ENCODE data around the gene GPC6.

Gene GPC6

DNA sequence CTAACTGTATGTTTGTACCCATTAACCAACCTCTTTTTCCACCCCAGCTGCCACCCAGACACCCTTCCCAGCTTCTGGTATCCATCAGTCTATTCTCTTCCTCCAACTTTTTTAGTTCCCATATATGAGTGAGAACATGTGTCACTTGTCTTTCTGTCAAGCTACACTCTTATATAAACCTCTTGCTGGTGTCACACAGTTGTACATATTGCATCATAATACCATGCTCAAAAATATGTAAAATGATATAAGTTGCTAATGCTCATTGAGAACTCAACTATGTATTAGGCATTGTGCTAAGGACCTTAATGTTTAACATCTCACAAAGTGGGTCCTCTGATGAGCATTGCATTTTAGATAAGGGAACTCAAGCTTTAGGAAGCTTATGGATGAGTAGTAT, 395.4 kb downstream of the GPC6 start:
- DNase-seq = no peak

DNA sequence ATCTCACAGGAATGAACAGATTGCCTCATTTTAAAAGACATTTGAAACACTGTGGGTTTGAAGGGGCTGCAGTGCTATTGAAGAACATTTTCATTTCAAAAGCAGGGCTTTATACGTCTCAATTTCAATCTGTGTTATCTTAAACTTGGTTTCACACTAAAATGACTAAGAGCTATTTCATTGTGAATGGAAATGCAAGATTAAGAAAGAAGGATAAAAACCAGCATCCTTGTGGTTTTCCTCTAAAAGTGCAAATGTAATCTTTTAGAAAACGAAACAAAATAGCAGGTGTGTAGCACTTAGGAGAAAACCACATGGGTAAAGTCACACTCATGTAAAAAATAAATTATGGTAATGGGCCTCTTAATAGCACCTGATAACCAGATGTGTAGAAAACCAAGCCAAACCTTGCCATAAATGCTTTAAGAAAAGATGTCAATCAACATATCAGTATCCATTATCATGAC, 397.7 kb downstream of the GPC6 start:
- DNase-seq = no peak

DNA sequence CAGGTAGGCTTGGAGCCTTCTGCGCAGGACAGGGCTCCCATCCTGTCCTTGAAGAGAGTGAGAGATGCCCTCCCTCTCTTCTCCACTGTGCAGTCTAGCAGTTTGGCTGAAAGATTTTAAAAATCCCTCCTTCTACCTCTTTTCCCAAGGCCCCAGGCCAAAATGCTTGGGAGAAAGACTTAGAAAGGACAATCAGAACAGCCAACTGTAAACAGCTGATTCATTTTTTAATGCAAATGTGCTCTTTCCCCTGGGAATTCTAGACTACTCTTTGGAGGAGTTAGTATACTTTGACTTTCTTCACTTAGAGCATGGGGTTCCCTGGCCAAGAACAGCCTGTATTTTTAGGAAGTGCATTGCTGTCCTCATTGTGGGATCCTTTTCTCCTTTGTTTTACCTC, 398.9 kb downstream of the GPC6 start:
- no peak for DNase-seq

DNA sequence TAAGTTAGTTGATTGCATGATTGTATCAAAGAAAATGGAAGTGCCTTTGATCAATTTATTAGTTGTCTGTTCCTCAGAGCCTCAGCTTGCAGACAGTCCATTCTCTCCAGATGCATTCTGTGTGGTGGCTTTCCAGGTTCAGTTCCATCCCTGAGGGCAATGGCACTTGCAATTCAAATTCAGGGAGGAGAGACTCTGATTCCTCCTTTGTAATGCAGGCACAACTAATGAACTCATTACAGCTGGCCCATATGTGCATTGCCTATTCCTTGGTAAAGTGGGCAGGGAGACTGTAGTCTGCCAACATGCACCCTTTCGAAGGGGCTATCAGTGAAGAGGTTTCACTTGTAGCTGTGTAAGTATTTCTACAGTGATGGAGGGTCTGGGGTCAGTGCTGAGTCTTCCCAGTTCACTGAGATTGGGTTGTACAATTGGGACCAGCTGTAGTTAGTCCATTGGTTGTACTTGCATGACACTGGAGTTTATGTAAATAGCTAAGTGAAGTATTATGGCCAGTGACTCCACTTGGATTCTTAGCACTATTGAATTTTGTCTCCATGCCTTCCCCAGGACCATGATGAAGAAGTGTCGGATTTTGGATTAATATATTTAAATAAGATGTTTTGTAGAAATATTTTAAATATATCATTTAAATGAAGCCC, 401.7 kb downstream of the GPC6 start:
- no peak for DNase-seq

DNA sequence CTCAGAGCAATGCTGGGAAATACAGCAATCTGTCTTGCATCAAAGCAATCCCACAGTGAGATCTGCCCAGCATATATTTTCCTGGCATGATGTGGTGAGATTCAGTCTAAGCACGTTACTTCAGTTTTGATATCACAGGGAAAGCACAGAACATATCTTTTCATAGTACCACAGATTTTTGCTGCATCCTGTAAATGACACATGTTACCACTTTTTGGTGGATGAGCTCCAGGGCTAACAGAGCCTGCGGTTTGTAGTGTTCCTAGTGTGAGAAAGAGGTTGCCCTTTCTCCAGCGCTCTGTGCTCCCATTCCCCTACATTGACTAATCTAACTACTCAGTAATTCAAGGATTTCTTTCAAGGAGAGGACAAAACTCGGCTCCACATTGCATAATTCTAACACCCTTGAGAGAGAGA, 409.0 kb downstream of the GPC6 start:
- no peak for DNase-seq

DNA sequence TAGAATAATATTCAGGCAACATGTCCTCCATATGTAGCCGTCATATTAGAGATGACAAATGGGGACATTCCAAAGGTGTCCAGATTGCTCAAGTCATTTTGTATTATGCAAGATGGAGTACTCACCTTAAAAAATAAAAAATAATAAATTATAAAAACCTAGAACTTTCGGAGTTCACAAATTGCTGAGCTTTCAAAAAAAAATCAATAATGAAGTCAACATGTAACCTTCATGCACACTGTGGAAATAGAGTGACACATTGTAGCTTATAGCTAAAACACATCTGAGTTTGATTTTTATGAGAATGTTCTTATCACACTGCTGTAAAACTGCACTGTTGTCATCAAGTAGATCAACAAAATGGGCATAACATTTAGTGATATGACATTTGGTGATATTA, 411.2 kb downstream of the GPC6 start:
- no peak for DNase-seq

DNA sequence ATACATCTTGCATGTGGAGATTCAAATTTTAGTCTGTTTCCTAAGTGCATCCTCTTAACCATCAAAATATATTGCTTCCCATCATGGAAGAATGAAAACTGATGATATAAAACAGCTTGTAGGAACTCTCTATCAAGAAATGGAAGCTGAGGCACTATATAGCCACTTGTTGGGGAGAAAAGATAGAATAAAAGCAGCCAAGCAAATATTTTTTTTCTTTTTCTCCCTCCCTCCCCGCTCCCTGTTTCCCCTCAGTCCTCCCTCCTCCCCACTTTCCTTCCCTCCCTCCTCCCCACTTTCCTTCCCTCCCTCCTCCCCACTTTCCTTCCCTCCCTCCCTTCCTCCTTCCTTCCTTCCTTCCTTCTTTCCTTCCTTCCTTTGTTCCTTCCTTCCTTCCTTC, 413.8 kb downstream of the GPC6 start:
- no peak for DNase-seq

DNA sequence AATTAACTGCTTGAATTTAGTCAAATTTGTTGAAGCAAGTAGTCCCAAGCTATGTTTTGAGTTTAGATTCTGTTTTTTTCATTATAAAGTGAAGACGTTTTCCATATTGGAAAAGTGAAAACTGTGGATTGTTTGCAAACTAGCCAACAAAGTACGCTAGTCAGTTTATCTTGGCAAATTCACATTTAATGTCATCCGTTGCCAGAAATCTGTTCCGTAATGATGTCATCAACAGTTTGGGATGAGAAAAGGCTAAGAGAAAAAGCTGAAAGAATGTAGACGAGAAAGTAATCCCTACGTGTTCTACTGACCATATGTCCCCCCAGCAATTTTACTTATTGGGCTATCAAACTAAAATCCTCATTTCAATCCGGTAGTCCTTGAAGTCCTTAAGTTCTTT, 419.6 kb downstream of the GPC6 start:
- no peak for DNase-seq

DNA sequence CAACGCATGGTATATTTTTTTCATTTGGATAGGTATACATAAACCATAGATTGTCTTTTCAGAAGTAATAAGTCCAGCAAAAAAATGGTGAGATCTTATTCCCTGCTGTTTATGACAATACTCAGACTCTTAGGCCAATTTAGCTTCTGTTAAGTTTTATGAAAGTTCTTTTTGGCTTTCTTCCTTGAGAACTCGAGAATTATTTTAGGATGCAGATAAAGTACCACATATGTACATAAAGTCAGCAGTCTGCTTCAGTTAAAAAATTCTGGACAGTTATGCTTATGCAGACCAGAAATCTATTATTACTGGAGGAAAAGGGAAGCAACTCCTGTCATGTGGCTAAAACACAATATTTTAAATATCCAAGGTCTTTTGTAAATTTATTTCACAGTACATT, 422.9 kb downstream of the GPC6 start:
- no peak for DNase-seq

DNA sequence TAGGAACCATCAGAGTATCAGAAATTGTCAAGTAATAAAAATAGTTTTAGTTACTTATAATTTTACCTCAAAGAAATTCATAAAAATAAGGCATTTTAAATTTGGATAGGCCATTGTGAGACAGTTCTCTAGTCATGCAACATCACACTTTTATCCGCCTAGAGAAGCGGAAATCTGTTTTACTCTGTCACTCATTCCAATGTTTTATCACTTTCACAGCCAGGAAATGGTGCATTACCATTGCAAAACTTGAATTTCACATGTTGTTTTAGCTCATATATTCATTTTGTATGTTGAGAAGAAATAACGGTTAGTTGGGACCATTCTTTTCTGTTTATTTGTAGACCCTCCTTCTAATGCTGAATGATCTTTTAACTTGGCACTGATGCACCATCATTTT, 427.2 kb downstream of the GPC6 start:
- DNase-seq = no peak

DNA sequence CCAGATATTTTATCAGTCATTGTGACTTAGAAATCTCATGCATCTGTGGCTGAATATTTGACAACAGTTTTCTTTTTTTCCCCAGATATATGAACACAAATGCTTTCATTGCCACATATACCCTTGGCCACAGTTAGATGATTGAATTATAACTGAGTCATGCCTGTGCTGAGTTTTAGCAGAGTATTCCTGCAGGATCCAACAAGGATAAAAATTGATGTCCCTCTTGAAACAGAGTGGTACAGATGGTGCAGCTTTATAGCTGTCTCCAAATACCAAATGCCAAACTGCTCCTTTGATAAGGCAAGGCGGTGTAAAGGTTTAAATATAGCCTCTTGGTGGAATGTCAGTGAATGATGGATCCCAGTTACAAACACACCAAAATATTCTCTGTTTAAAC, 428.5 kb downstream of the GPC6 start:
- no peak for DNase-seq

DNA sequence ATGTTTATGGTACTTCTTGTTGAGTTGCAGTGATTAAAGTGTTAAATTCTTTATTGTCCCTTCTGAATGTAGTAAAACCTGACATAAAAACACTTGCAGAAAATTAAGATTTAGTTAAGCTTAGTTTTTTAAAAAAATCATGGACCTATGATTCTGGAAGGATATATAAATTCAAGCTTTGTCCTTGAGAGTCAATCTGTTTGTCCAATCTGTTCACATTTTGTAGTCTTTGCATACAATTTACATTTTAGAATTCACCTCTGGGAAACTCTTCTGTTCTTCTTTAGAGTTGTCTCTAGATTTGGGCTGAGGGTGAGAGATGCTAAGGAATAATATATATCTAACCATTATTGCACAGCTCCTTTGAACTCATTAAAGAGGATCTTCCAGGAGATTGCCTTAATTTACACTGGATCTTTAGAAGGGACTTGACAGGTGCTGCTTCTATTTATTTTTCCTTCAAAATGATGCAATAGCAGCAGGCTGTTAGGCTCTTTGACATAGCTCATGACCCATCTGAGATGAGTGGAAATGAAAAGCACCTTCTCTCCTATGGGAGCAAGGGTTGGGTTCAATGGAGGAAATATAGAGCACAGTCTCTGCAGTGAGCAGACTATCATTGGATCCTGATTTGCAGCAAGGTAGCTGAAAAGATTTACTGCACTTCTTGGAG, 433.9 kb downstream of the GPC6 start:
- no peak for DNase-seq

DNA sequence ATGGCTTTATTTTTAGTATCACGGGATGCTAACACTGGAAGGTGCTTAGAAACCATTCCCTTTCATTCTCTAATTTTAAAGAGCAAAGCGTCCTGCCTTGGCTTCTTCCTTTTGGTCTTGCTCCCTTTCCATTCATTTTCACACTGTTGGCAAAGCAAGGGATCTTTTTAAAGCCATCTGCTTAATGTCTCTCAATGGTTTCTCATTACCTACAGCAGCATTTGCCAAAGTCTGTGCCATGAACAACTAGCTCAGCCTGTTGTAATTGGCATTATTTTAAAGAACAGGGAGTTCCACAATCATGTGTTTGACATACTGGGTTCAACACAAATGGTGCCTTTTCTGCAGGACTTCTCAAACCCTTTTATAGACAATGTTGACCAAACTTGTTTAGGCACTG, 444.3 kb downstream of the GPC6 start:
- DNase-seq = no peak

DNA sequence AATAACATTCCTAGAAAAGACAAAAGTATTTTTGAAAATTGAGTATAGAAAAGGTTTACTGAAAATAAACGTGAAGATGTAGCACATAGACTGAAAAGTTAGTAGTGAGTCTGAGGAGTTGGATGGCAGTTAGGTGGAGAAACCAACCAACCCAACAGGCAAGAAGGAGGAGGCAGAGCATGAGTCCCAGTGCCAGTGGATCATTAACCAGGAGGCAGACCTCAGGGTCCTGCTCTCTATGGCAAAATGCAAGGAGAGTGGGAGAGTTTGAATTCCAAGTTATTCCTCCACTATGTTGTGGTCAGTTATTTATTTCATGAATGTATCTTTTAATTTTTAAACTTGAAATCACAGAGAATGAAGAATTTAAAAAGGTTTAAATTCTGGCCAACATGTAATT, 446.4 kb downstream of the GPC6 start:
- DNase-seq = no peak

DNA sequence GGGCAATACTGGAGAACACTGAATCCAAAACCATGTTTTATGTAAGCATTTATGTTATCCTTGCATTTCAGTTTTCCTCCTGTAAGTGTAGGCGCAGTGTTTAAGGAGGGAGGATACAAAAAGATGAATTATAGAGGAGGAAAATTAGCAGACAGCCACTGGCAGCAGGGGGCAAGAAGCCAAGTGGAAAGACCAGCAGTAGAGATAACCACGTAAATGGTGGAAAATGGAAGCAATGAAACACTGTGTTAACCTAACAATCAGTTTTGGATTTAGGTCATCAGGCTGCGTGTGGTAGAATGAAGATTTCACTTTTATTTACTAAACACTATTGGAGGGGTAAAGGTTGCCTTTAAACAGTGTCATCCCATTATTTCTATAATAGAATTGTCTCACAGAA, 447.3 kb downstream of the GPC6 start:
- DNase-seq = no peak

DNA sequence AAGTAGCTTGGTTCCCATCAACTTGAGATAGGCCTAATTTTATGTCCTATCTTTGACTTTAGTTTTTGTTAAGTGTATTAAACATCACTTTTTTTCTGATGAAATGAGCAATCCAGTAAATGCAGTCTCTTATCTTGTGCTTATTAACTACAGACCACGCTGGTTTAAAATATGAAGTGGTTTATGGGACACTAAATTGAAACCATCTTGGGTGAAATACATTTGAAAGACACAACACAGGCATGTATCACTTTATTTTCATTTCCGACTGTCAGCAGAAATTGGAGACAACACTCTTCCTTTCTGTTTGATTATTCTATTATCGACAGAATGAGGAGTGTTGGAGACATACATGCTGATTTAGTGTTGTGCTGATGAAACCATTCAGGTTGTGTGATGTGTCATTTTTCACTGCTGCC, 447.7 kb downstream of the GPC6 start:
- no peak for DNase-seq

DNA sequence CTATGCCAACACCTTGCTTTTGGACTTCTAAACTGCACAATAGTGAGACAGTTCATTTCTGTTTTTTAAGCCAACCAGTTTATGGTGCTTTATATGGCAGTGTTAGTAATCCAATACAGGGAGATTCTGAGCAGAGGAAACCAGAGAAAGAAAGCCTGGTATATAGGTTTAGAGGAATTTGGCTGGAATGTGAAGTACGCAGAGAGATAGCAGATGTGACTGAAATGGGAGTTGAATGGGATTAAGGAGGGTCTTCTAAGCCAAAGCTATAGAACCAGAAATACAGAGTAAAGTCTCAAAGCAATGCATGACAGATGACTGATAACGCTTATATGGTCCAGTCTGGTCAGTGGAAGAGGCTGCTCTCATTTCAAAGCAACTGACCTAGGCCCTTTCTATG, 453.7 kb downstream of the GPC6 start:
- no peak for DNase-seq

DNA sequence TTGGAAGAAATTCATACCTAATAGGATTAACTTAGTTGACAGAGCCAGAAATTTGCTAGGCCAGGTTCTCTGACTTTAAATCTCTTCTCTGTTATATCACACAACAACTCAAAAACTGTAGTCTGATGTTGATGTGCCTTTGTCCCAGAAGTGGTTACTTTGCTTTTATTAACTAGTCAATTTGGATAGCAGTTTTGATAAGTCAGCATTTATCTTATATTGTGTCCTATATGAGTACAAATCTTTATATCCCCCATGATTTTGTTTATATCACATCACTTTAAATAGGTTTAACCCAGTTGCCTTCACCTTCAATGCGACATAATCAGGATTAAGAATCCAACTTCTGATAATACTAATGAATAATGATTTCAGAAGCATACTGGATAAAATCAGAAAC, 459.3 kb downstream of the GPC6 start:
- DNase-seq = no peak

DNA sequence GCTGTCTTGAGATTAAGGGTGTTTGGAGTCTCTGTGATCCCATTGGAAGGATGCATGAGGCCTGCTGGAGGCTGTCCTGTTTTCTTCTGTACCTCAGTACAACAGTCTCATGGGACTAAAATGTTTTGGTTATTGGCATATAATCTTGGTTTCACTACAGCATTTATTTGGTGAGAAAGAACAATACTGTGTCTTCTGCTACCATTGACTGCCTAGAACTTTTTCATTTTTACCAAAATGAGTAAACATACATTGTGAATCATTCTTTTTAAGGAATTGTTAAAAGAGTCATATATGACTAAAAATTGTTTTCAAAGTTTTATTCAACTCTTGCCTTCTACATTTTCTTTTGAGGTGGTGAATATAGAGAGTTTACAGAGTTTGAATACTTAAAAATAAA, 459.8 kb downstream of the GPC6 start:
- no peak for DNase-seq

DNA sequence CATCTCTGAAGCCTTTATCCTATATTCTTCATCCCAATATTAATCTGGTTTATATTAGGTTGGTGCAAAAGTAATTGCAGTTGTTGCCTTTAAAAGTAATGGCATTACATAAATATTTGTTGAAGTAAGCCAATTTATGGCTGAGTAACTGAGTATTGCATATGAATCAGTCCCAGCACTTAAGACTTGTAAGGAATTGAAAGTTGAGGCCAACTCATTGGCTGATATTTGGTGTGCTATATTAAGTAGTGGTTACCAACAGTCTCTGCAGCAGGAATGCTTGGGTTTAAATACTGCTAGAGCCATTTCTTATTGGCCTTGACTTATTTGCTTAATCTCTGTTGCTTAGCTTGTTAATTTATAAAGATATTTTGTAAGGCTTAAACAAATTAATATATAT, 460.7 kb downstream of the GPC6 start:
- no peak for DNase-seq

DNA sequence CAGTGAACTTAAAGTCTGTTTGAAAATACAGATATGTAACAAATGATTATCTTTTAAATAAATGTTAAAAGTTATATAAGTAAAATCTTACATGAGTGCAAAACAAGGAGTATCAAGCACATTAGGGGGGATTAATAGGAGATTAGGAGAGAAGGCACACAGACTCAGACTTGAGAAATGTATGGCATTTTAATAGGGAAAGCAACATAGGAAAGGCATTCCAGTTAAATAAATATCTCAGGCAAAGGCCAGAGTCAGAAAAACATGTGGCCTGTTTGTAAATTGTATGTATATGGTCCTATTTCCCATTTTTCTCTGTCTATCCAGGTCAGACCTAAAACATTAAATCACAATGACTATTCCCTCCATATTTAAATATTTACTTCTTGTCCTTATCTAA, 462.7 kb downstream of the GPC6 start:
- no peak for DNase-seq

DNA sequence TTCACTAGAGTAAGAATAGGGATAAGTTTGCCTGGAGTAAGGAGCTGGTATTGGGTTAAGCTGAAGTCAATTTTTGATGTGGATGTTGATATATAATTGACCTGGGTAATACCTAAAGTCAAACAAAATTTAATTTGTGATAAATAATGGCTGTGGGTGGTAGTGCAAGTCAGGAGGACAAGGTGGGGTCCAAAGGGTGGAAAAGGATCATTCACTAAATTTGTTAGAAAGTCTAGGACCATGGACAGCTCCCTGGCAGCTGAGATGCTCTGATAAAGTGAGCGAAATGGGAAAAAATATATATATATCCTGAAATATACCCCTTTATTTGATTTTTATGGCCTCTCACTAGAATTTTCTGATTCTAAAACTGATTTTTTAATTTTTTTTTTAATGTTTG, 463.5 kb downstream of the GPC6 start:
- no peak for DNase-seq

DNA sequence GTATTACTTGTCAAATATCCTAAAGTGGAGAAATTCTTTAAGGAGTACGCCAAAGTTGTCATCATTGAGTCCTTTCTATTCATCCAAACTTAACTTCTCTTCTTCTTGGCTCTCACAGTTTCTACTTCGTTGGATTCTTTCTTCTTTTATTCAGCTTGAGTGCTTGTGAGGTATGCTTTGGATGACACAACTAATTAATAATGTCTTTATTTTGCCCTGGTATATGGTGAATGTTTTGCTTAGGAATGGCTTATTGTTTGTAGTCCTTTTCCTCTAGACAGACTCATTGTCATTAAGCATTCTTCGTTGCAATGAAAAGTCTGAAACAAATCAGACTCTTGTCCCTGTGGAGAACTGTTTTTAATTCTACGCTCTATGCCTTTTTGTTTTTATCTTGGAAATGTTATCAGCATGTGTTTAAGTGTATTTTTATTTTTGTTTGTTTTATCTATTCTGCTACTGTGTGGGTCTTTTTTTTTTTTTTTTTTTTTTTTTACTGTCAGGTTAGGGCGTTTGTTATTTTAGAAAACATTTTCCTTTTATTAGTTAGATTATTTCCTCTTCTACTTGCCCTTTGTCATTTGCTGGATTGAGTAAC, 471.5 kb downstream of the GPC6 start:
- no peak for DNase-seq

DNA sequence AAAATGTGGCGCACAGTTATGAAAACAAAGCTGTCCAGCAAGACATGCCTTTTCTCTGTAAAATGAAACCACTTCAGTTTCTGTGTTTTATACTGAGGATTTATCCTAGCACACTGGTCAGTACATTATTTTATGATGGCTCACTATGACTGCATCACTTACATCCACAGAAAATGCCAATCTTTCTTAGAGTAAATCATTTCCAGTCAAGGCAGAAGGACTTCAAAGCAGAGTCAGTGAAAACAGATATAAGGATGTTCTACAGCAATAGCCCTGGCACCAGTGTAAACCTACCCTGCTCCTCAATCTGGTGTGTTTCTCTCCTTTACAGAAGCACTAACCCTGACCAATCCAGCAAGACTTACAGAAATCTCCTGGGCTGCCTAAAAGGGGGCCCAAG, 473.5 kb downstream of the GPC6 start:
- DNase-seq = no peak
